ENCODE results near the gene RBMS1. TPM values are rescaled to one million over a fixed set of nuclear protein-coding genes. Genes with fewer than 3 reads are reported as not detected.

Gene RBMS1
- total and polyA plus RNA-seq, 2 donors (not counting 1 experiment from before 2014, with no cell fraction given): 18.0 to 36.7 TPM

GRCh38 chr2:160315337-160315736, 178.3 kb downstream of the RBMS1 start:
- H3K4me1 Mint-ChIP-seq: no peaks in the 10 kb centered on the region

More at GRCh38 chr2:160315337-160315736, 178.3 kb downstream of the RBMS1 start:
- Histone ChIP-seq H3K9ac (ENCODE audit: low read length) (no peak overlapping the region), H3K9me3 (ENCODE audit: control extremely low read depth in 1 of 3, control insufficient read depth in 2 of 3, insufficient read depth in 1 of 3, low read length in 2 of 3) (no peaks in the 10 kb centered on the region), H3K27me3 (replicated peaks in 1 of 4; ENCODE audit: control extremely low read depth in 1 of 4, control insufficient read depth in 3 of 4, insufficient read depth in 4 of 4, low read length in 3 of 4) (no peaks in the 10 kb centered on the region), H4K20me1 (ENCODE audit: control insufficient read depth, insufficient read depth, low read length, poor library complexity, severe bottlenecking) (peaks cover 4% of the 10 kb centered on the region), H3K36me3 (replicated peaks in 1 of 2; ENCODE audit: control extremely low read depth in 1 of 2, control insufficient read depth in 1 of 2, extremely low read depth in 1 of 2, insufficient read depth in 2 of 2, low read length in 1 of 2) (peaks cover 4 to 18% of the 10 kb centered on the region in 2 experiments), H3K27ac (ENCODE audit: low read length in 2 of 2) (no peak overlapping the region), H3K4me3 (ENCODE audit: control extremely low read depth in 1 of 5, extremely low read depth in 1 of 5, insufficient read depth in 1 of 5, low read depth in 2 of 5, low read length in 4 of 5) (no peak overlapping the region), H3K4me1 (ENCODE audit: control insufficient read depth in 2 of 2, insufficient read depth in 2 of 2, low read length in 2 of 2) (no peaks in the 10 kb centered on the region), H2AFZ (ENCODE audit: insufficient read depth, low read depth, low read length, poor library complexity, severe bottlenecking) (no peak overlapping the region), H3K4me2 (replicated peaks; ENCODE audit: low read depth, low read length, poor library complexity, severe bottlenecking) (no peak overlapping the region), H3K79me2 (ENCODE audit: control insufficient read depth, insufficient read depth, low read length) (peaks cover 4% of the 10 kb centered on the region)
- 67% methylated on average over 1 of the region's 2 CpGs for WGBS (ENCODE audit: insufficient coverage)
- intact Hi-C loops (cut with micrococcal nuclease): no loop called here
- ATAC-seq (ENCODE audit: low read depth) (no peak), DNase-seq (no peak)
- POLR2A ChIA-PET: no interaction called here
- H3K27me3 Mint-ChIP-seq: no peaks in the 10 kb centered on the region
- no peak overlapping the region for H3K4me3 Mint-ChIP-seq
- CTCF ChIA-PET: interaction anchor here (0.5 to 2.1 kb wide), 3 partner anchors 9 to 679 kb away, joined by 3 to 11 read pairs (median 3); no protein-coding TSS in a partner anchor
- TF ChIP-seq CTCF (IDR thresholded peaks at IDR 0.05) (no peak), EZH2 (IDR thresholded peaks at IDR 0.05; ENCODE audit: borderline replicate concordance, insufficient read depth, low read depth, low read length, poor library complexity, severe bottlenecking) (no peak)
- no peaks in the 10 kb centered on the region for H3K9me3 Mint-ChIP-seq (ENCODE audit: insufficient read depth)
- H3K27ac Mint-ChIP-seq: no peak overlapping the region
